Measurements from ENCODE around the gene ABCA13.

The ABCA13 gene

DNA sequence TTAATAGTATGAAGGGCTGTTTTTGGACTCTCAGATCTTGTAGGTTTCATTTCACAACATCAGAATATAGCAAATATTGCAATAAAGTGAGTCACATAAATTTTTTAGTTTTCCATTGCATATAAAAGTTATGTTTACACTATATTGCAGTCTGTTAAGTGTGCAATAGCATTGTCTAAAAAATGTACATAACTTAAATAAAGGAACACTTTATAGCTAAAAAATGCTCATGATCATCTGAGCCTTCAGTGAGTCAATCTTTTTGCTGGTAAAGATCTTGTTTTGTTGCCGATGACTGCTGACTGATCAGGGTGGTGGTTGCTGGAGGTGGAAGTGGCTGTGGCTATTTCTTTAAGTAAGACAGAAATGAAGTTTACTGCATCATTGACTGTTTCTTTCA, 42.0 kb downstream of the ABCA13 start:
- H3K27ac Mint-ChIP-seq (ENCODE audit: low read depth) = no peak overlapping the region
- peaks cover 10% of the 10 kb centered on the region for H3K9me3 Mint-ChIP-seq
- H3K4me3 Mint-ChIP-seq = no peak overlapping the region
- no peaks in the 10 kb centered on the region for H3K36me3 Mint-ChIP-seq (ENCODE audit: insufficient read depth)
- no peak for DNase-seq (ENCODE audit: low spot score in 2 of 2)
- H3K27me3 Mint-ChIP-seq = peaks cover 69% of the 10 kb centered on the region
- no peak for ATAC-seq (replicated peaks; ENCODE audit: extremely low read depth, poor library complexity, severe bottlenecking)
- H3K4me1 Mint-ChIP-seq = no peaks in the 10 kb centered on the region

DNA sequence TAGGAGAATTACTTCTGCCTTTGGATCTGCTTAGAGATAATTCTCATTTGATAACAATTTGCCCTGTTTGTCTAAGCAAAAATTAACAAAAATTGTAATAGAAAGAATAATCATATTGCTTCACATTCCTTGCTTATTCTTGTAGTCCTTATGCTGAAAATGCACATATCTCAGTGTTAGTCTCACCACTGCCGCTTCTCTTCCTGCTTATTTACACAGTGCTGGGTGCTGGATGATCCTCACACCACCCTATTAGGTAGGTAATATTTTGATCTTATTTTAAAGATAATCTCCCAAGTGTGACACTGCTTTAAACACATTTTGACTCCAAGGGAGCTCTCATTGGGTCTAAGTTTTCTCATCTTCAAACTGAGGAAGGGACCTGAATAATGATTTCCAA, 46.0 kb downstream of the ABCA13 start:
- ATAC-seq (replicated peaks; ENCODE audit: extremely low read depth, poor library complexity, severe bottlenecking) = no peak
- Mint-ChIP-seq H3K36me3 (ENCODE audit: insufficient read depth) (no peaks in the 10 kb centered on the region), H3K4me1 (no peaks in the 10 kb centered on the region), H3K27me3 (peaks cover 48% of the 10 kb centered on the region), H3K9me3 (peaks cover 5% of the 10 kb centered on the region), H3K4me3 (no peak overlapping the region), H3K27ac (ENCODE audit: low read depth) (no peak overlapping the region)
- DNase-seq (ENCODE audit: low spot score in 2 of 2) = no peak

DNA sequence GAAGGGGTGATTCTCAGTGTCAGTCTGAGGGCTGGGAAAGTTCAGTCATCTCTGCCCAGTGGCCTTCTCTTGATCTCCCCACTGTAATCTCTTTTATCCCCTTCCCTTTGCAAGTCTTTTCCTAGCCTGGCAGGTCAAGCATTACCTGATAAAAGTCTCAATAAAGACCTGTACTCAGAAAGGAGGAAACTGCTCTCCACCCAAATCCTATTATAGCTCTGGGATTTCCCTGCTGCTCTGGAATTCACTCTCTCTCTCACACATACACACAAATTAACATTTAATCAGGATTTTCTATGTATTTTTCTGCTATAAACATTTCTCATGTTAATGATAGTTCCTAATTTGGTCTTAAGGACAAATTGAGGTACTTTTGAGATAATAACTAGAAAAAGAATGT, 46.5 kb downstream of the ABCA13 start:
- H3K4me3 Mint-ChIP-seq = no peak overlapping the region

DNA sequence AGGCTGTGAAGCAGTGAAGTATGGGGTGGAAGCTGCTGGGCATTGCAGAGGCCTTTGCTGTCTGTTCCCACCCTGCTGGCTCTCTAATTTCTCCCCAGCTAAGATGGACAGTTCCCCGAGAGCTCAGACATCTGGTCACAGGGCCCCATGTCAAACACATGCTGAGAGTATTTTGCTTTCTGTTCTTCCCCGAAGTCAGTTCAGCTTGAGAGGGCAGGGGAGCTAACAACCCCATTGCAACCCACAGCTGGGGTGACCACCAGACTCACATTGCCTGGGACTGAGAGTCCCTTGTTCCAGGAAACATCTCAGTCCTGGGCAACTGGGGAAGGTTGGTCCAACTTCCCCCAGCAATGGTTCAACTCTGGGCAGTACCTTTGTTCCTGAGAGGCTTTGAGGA, 52.8 kb downstream of the ABCA13 start:
- no peak overlapping the region for H3K27ac Mint-ChIP-seq (ENCODE audit: low read depth)
- H3K36me3 Mint-ChIP-seq (ENCODE audit: insufficient read depth) = no peaks in the 10 kb centered on the region
- no peaks in the 10 kb centered on the region for H3K4me1 Mint-ChIP-seq
- ATAC-seq (replicated peaks; ENCODE audit: extremely low read depth, poor library complexity, severe bottlenecking) = no peak
- H3K27me3 Mint-ChIP-seq = peaks cover 15% of the 10 kb centered on the region
- no peak overlapping the region for H3K4me3 Mint-ChIP-seq
- H3K9me3 Mint-ChIP-seq = no peaks in the 10 kb centered on the region
- no peak for DNase-seq (ENCODE audit: low spot score in 2 of 2)

More for the DNA sequence above, 46.5 kb downstream of the ABCA13 start:
- no peaks in the 10 kb centered on the region for H3K4me1 Mint-ChIP-seq
- peaks cover 5% of the 10 kb centered on the region for H3K9me3 Mint-ChIP-seq
- no peak for ATAC-seq (replicated peaks; ENCODE audit: extremely low read depth, poor library complexity, severe bottlenecking)
- no peak overlapping the region for H3K27ac Mint-ChIP-seq (ENCODE audit: low read depth)
- no peaks in the 10 kb centered on the region for H3K36me3 Mint-ChIP-seq (ENCODE audit: insufficient read depth)
- H3K27me3 Mint-ChIP-seq = peaks cover 49% of the 10 kb centered on the region
- no peak for DNase-seq (ENCODE audit: low spot score in 2 of 2)

DNA sequence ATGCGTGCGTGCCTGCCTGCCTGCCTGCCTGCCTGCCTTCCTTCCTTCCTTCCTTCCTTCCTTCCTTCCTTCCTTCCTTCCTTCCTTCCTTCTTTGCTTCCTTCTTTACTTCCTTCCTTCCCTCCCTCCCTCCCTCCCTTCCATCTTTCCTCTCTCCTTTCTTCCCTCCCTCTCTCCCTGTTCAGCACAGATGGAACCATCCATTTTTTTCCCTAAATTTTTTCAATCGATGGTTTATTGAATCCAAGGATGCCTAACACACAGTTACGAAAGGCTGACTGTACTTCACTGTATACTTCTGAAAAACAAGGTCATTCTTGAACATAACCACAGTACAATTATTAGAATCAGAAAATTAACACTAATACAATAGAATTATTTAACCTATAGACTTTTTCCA, 53.8 kb downstream of the ABCA13 start:
- no peaks in the 10 kb centered on the region for H3K36me3 Mint-ChIP-seq (ENCODE audit: insufficient read depth)
- H3K27me3 Mint-ChIP-seq = peaks cover 15% of the 10 kb centered on the region
- H3K9me3 Mint-ChIP-seq = no peaks in the 10 kb centered on the region
- no peak overlapping the region for H3K27ac Mint-ChIP-seq (ENCODE audit: low read depth)
- no peaks in the 10 kb centered on the region for H3K4me1 Mint-ChIP-seq
- H3K4me3 Mint-ChIP-seq = no peak overlapping the region
- no peak for ATAC-seq (replicated peaks; ENCODE audit: extremely low read depth, poor library complexity, severe bottlenecking)
- no peak for DNase-seq (ENCODE audit: low spot score in 2 of 2)

DNA sequence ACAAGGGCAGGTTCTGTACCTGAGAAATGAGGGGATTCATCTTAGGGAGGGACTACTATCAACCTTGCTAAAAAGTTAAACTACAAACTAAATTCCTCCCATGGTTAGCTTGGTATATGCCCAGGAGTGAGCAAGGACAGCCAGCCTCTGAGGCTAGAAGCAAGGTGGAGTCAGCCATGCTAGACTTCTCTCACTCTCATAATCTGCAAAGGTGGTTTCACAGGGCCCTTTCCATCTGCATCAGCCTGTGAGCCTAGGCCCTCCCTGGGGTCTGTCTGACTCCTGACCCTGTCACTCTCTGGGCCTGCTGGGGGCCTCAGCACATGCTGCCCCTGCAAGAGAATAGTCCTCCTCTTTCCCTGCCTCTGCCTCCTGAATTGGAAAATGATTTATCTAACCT, 66.1 kb downstream of the ABCA13 start:
- Mint-ChIP-seq H3K4me3 (no peak overlapping the region), H3K9me3 (no peaks in the 10 kb centered on the region), H3K4me1 (no peaks in the 10 kb centered on the region), H3K27me3 (peaks cover 8% of the 10 kb centered on the region), H3K27ac (ENCODE audit: low read depth) (no peak overlapping the region), H3K36me3 (ENCODE audit: insufficient read depth) (no peaks in the 10 kb centered on the region)
- DNase-seq (ENCODE audit: low spot score in 2 of 2) = no peak
- ATAC-seq (replicated peaks; ENCODE audit: extremely low read depth, poor library complexity, severe bottlenecking) = no peak

DNA sequence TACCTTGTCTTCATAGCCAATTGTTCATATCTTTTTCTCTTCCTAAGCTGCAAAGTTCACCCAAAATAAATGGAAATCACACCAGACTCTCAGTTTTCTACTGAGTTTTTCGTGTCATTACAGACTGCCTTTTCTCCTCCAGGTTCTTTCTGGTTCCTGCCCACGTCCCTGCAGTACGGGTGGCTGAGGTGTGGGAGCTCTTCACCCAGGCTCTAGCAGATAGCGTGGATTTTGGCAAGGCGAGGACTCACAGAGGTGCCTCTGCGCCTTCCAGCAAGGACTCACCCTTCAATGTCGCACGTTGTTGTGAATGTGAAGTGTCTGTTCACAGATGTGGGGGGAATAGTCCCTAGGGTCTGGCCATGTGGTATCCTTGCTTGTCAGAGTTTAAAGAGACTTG, 71.6 kb downstream of the ABCA13 start:
- no peaks in the 10 kb centered on the region for H3K36me3 Mint-ChIP-seq (ENCODE audit: insufficient read depth)
- no peak overlapping the region for H3K4me3 Mint-ChIP-seq
- H3K9me3 Mint-ChIP-seq = no peaks in the 10 kb centered on the region
- no peak for ATAC-seq (replicated peaks; ENCODE audit: extremely low read depth, poor library complexity, severe bottlenecking)
- H3K27ac Mint-ChIP-seq (ENCODE audit: low read depth) = no peak overlapping the region
- H3K27me3 Mint-ChIP-seq = peaks cover 31% of the 10 kb centered on the region
- H3K4me1 Mint-ChIP-seq = no peaks in the 10 kb centered on the region
- no peak for DNase-seq (ENCODE audit: low spot score in 2 of 2)

DNA sequence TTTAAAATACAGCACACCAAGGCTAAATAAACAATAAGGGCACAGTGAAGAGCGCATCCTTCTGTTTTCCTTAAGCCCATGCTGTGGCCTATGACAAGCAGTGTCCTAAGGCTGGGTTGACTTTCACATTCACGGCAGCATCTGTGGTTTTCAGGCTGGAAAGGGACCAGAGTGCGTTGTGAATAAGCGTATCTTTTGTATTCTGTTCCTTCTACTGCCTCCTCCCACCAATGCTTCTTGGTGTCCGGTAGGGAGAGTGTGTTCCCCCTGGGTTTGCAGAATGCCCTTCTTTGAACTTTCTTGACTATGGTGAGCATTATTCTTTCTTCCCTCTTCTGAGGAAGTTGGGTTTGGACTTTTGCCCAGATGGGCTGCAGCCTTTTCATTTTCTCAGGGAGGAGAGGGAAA, 73.6 kb downstream of the ABCA13 start:
- no peak for ATAC-seq (replicated peaks; ENCODE audit: extremely low read depth, poor library complexity, severe bottlenecking)
- H3K4me1 Mint-ChIP-seq = no peaks in the 10 kb centered on the region
- DNase-seq (ENCODE audit: low spot score in 2 of 2) = no peak
- no peak overlapping the region for H3K4me3 Mint-ChIP-seq
- H3K9me3 Mint-ChIP-seq = no peaks in the 10 kb centered on the region
- no peak overlapping the region for H3K27ac Mint-ChIP-seq (ENCODE audit: low read depth)
- H3K36me3 Mint-ChIP-seq (ENCODE audit: insufficient read depth) = no peaks in the 10 kb centered on the region
- peaks cover 31% of the 10 kb centered on the region for H3K27me3 Mint-ChIP-seq

DNA sequence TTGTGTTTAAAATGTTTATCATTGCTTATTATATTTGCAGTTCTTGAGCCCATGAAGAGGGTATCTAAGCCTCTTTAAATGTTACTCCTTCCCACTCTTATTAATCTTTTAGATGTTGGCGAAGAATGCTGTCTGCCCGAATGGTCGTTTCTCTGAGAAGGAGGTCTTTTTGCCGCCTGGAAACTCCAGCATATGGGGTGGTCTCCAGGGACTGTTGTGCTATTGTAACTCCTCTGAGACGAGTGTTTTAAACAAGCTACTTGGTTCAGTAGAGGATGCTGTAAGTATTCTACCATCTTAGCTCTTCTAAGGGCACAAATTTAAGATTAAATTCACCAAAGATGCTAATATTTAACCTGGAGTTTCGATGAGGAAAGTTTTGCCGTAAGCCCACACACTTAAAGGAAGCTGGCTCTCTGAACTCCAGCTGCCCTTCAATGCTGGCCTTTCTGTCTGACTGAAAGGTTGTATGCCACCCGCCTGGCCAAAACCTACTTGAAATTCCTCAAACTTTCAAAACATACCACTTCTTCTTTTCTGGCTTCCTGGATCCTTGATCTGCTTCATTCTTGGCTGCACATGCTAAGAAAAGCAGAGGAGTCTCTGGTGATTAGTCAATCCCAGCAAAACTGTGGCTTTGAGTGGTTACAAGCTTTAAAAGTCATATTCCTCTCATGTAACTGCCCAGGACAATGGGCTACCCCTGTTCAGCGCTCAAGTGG, 74.7 kb downstream of the ABCA13 start:
- Mint-ChIP-seq H3K27ac (ENCODE audit: low read depth) (no peak overlapping the region), H3K27me3 (peaks cover 31% of the 10 kb centered on the region), H3K4me1 (no peaks in the 10 kb centered on the region), H3K4me3 (no peak overlapping the region), H3K36me3 (ENCODE audit: insufficient read depth) (no peaks in the 10 kb centered on the region), H3K9me3 (no peaks in the 10 kb centered on the region)
- DNase-seq (ENCODE audit: low spot score in 2 of 2) (no peak), ATAC-seq (replicated peaks; ENCODE audit: extremely low read depth, poor library complexity, severe bottlenecking) (no peak)

DNA sequence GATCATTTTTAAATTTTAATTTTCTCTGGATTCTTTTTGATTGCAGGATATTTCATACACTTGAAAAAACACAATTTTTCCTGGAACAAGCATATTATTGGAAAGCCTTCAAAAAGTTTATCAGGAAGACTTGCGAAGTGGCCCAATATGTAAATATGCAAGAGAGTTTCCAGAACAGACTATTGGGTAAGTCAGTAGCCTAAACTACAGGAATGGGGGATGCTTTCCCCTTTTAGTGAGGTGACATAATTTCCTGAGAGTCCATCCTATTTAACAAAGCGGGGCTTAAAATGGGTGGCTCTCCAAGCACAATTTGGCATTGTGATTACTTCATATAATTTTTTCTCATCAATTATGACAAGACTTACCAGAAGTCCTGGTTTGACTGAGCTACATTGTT, 77.9 kb downstream of the ABCA13 start:
- Mint-ChIP-seq H3K36me3 (ENCODE audit: insufficient read depth) (no peaks in the 10 kb centered on the region), H3K4me3 (no peak overlapping the region), H3K27me3 (peaks cover 5% of the 10 kb centered on the region), H3K27ac (ENCODE audit: low read depth) (no peak overlapping the region), H3K9me3 (no peaks in the 10 kb centered on the region), H3K4me1 (peaks cover 6% of the 10 kb centered on the region)
- DNase-seq (ENCODE audit: low spot score in 2 of 2) (no peak), ATAC-seq (replicated peaks; ENCODE audit: extremely low read depth, poor library complexity, severe bottlenecking) (no peak)

DNA sequence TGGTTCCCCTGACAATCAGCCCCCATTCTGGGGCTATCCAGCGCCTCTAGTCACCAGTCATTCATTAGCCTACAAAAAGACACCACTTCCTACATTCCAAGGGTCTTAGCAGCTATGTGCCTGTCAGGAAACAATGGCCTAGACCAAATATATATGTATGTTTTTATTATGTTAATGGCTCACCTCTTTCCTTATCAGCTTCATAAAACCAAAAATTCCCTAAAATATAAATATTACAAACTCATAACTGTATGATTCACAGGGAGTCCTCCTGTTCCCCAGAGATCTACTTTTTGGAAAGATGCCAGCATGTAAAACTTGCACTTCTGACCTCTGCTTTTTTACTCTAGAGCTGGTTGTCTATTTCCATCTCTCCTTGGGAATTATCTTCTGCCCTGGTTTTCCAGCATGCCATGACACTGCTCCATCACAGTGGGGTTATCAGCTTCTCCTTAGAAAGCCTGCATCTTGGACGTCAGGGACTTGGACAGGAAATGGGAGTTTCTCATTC, 79.2 kb downstream of the ABCA13 start:
- ATAC-seq (replicated peaks; ENCODE audit: extremely low read depth, poor library complexity, severe bottlenecking) (no peak), DNase-seq (ENCODE audit: low spot score in 2 of 2) (no peak)
- H3K27ac Mint-ChIP-seq (ENCODE audit: low read depth) = no peak overlapping the region
- peaks cover 6% of the 10 kb centered on the region for H3K4me1 Mint-ChIP-seq
- no peaks in the 10 kb centered on the region for H3K9me3 Mint-ChIP-seq
- no peaks in the 10 kb centered on the region for H3K36me3 Mint-ChIP-seq (ENCODE audit: insufficient read depth)
- no peak overlapping the region for H3K4me3 Mint-ChIP-seq
- no peaks in the 10 kb centered on the region for H3K27me3 Mint-ChIP-seq

DNA sequence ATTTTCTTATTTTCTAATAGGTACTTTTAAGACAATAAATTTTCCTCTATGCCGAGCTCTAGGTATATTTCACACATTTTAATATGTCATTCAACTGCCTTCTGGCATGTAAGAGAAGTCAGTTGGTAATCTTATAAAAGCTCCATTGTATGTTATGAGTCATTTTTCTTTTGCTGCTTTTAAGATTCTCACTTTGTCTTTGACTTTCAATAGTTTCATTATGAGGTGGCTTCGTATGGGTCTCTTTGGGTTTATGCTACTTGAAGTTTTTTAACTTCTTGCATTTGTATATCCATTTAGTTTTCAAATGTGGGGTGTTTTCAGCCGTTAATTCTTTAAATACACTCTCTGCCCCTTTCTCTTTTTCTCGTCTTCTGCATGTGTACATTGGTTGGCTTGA, 80.5 kb downstream of the ABCA13 start:
- no peak for ATAC-seq (replicated peaks; ENCODE audit: extremely low read depth, poor library complexity, severe bottlenecking)
- Mint-ChIP-seq H3K36me3 (ENCODE audit: insufficient read depth) (no peaks in the 10 kb centered on the region), H3K4me3 (no peak overlapping the region), H3K27me3 (no peaks in the 10 kb centered on the region), H3K27ac (ENCODE audit: low read depth) (no peak overlapping the region), H3K4me1 (peaks cover 6% of the 10 kb centered on the region), H3K9me3 (no peaks in the 10 kb centered on the region)
- no peak for DNase-seq (ENCODE audit: low spot score in 2 of 2)

DNA sequence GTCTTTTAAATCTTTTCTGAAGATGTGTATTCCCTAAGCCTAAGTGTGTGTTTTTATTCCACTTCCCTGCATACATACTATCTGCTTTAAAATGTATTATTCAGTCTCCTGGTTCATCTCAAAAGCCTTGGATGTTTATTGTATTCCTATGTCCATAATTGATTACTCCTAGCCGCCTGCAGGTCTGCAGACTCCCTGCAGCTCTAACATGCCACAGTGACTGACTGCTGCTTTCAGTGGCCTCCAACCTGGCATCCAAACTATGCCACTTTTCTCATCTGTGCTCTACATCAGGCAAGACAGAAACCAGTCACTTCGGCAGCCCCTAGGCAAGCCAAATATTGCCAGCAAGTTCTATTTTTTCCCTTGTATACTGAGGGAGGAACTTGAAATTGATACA, 81.7 kb downstream of the ABCA13 start:
- Mint-ChIP-seq H3K9me3 (no peaks in the 10 kb centered on the region), H3K27ac (ENCODE audit: low read depth) (no peak overlapping the region), H3K36me3 (ENCODE audit: insufficient read depth) (no peaks in the 10 kb centered on the region), H3K4me3 (no peak overlapping the region), H3K4me1 (peaks cover 6% of the 10 kb centered on the region), H3K27me3 (no peaks in the 10 kb centered on the region)
- ATAC-seq (replicated peaks; ENCODE audit: extremely low read depth, poor library complexity, severe bottlenecking) (no peak), DNase-seq (ENCODE audit: low spot score in 2 of 2) (no peak)

Measured in central memory CD8-positive, alpha-beta T cell (primary cell).